Mucosa of descending colon (tissue), 3 donors: ENCODE measurements around the gene MELK. TPM values are rescaled to one million over a fixed set of nuclear protein-coding genes. Genes with fewer than 3 reads are reported as not detected.

Experiments
- ATAC-seq: fragments of 200-7000 bp; cut with Tn5 transposase; one replicate; pipeline ENCODE4 v1.9.1; 2020; ENCODE audit warnings: mild to moderate bottlenecking, moderate library complexity
- DNase-seq, 3 donors: peaks; one replicate each; pipeline ENCODE4 v3.0.0-alpha.2; 2020
- H3K36me3 ChIP-seq: fragments of 200-600 bp; one replicate; pipeline ENCODE4 v1.8.0; 2021; ENCODE audit warnings: low read depth, mild to moderate bottlenecking
- H3K4me1 ChIP-seq: fragments of 200-600 bp; one replicate; pipeline ENCODE4 v1.8.0; 2021; ENCODE audit warnings: low read depth, mild to moderate bottlenecking
- H3K4me3 ChIP-seq: fragments of 200-600 bp; one replicate; pipeline ENCODE4 v1.8.0; 2021; ENCODE audit warnings: mild to moderate bottlenecking
- H3K9me3 ChIP-seq: fragments of 200-600 bp; one replicate; pipeline ENCODE4 v1.8.0; 2021; ENCODE audit warnings: mild to moderate bottlenecking
- CTCF ChIP-seq: fragments of 200-600 bp; IDR thresholded peaks from one replicate; pipeline ENCODE4 v1.8.0; 2022; ENCODE audit warnings: antibody characterized with exemption, mild to moderate bottlenecking
- intact Hi-C, 2 donors: fragments of 100-400 bp; cut with DNase I in 1 of 2; cut with micrococcal nuclease in 1 of 2; formaldehyde crosslinking; loops; one replicate each; pipeline versions ENCODE4 v1.11.0 to v1.11.1; 2022; cut with DNase I, micrococcal nuclease
- total RNA-seq, 3 donors: library from RNA; stranded (reverse); fragmentation: NEBNext Ultra II Directional in 2 of 3; extraction: Animal tissue kit (Norgen Biotek cat#: 25700) in 2 of 3; gene quantifications; one replicate each; pipeline versions ENCODE4 v1.2.1 to v1.2.4, GENCODE V29; 2021 to 2023
- donor health status: DM: no; HTN: no; CAD: no; lungs with moderate emphysema.
- donor health status: DM: no; HTN: no; CAD: no.
- donor health status: DM: no; HTN: yes; CAD: no.

Gene MELK
- total RNA-seq, 3 donors from 2014 or later, result 2.5 to 13.8 (median 4.5) TPM

GRCh38 chr9:36637491-36638270 lies 65.0 kb downstream of the MELK start:
- no peaks in the 10 kb centered on the region for H3K4me1 ChIP-seq
- intact Hi-C loops, result no loop called here

GRCh38 chr9:36640771-36641381 lies 68.2 kb downstream of the MELK start:
- DNase-seq, result no peak

More at GRCh38 chr9:36637491-36638270, 65.0 kb downstream of the MELK start:
- DNase-seq, result no peak
- no peaks in the 10 kb centered on the region for H3K9me3 ChIP-seq
- H3K4me3 ChIP-seq, result no peak overlapping the region
- no peak for ATAC-seq
- no peak for TF ChIP-seq CTCF
- no peaks in the 10 kb centered on the region for H3K36me3 ChIP-seq

GRCh38 chr9:36642817-36643216 lies 70.1 kb downstream of the MELK start:
- no peak for TF ChIP-seq CTCF
- ATAC-seq, result no peak
- no peak overlapping the region for H3K4me3 ChIP-seq
- no peaks in the 10 kb centered on the region for H3K9me3 ChIP-seq
- DNase-seq, result no peak
- H3K36me3 ChIP-seq, result no peaks in the 10 kb centered on the region
- H3K4me1 ChIP-seq, result no peaks in the 10 kb centered on the region
- intact Hi-C loops, result no loop called here

More at GRCh38 chr9:36640771-36641381, 68.2 kb downstream of the MELK start:
- no peak for TF ChIP-seq CTCF
- peak; percentile 51 for ATAC-seq
- no peaks in the 10 kb centered on the region for H3K4me1 ChIP-seq
- H3K9me3 ChIP-seq, result no peaks in the 10 kb centered on the region
- intact Hi-C loops, result no loop called here
- H3K36me3 ChIP-seq, result no peaks in the 10 kb centered on the region
- no peak overlapping the region for H3K4me3 ChIP-seq

GRCh38 chr9:36656842-36657241 lies 84.1 kb downstream of the MELK start:
- Histone ChIP-seq H3K36me3 (no peaks in the 10 kb centered on the region), H3K4me1 (no peaks in the 10 kb centered on the region), H3K9me3 (peaks cover 2% of the 10 kb centered on the region), H3K4me3 (no peak overlapping the region)
- TF ChIP-seq CTCF, result no peak
- DNase-seq (peak in 1 of 3 donors; percentile 21), ATAC-seq (peak; percentile 94)
- intact Hi-C loops, result no loop called here

GRCh38 chr9:36659500-36659899 lies 86.8 kb downstream of the MELK start:
- DNase-seq, result no peak
- Histone ChIP-seq H3K4me3 (no peak overlapping the region), H3K9me3 (peaks cover 2% of the 10 kb centered on the region), H3K4me1 (no peaks in the 10 kb centered on the region), H3K36me3 (no peaks in the 10 kb centered on the region)
- intact Hi-C loops, result no loop called here
- no peak for TF ChIP-seq CTCF
- no peak for ATAC-seq
